K562 (cell line): Measurements from ENCODE around the gene LHPP.

Source experiments
- CTCF ChIP-seq, 3 experiments: IDR thresholded peaks in 2 of 3; conservative IDR thresholded peaks in 1 of 3; 2 replicates each; pipeline ENCODE4 v1.5.1; 2011 to 2012; ENCODE audit warnings: low read length in 3 of 3, mild to moderate bottlenecking in 3 of 3, control low read depth in 2 of 3, improper control_type of control experiment in 1 of 3, inconsistent platforms in 1 of 3, low read depth in 1 of 3, mixed read lengths in 1 of 3, moderate library complexity in 1 of 3; ENCODE audit not compliant: insufficient read depth in 2 of 3
- GTF2E2 ChIP-seq: fragments of 200-800 bp; sonication (Bioruptor generic); IDR thresholded peaks from 2 replicates; pipeline ENCODE4 v1.6.1; 2016; ENCODE audit warnings: missing genetic modification characterization, missing compliant biosample characterization
- KAT7 ChIP-seq: sonication (generic); formaldehyde crosslinking; IDR thresholded peaks from 2 replicates; pipeline ENCODE4 v1.8.0; 2022; ENCODE audit warnings: missing genetic modification reagents, mild to moderate bottlenecking, borderline replicate concordance
- POLR2AphosphoS5 ChIP-seq: IDR thresholded peaks from 2 replicates; pipeline ENCODE4 v1.6.1; 2011; ENCODE audit warnings: mild to moderate bottlenecking, low read depth, low read length, moderate library complexity; ENCODE audit not compliant: control insufficient read depth, insufficient read depth
- SAFB ChIP-seq: fragments of 200-400 bp; formaldehyde crosslinking; IDR thresholded peaks from 2 replicates; pipeline ENCODE4 v1.6.1; 2017; ENCODE audit warnings: low read depth, low read length, borderline replicate concordance
- SPI1 ChIP-seq: IDR thresholded peaks from 2 replicates; pipeline ENCODE4 v1.6.1; 2011; ENCODE audit warnings: low read depth, low read length, control low read depth, borderline replicate concordance
- ZNF274 ChIP-seq: IDR thresholded peaks from 2 replicates; pipeline ENCODE4 v1.6.1; 2011; ENCODE audit warnings: low read depth, mild to moderate bottlenecking, low read length, moderate library complexity, borderline replicate concordance

GRCh38 chr10:124557167-124557566, 95.5 kb downstream of the LHPP start:
- TF ChIP-seq SAFB (no peak), ZNF274 (no peak), SPI1 (no peak), KAT7 (no peak), CTCF (IDR thresholded peaks at IDR 0.05 in 2 of 3, conservative IDR thresholded peaks at IDR 0.05 in 1 of 3; ENCODE audit: insufficient read depth in 2 of 3, low read depth in 1 of 3, low read length in 3 of 3) (no peak), GTF2E2 (tag) (no peak), POLR2AphosphoS5 (no peak)
